RWPE2 (cell line): ENCODE data around the gene FBRSL1.

ENCODE experiments used
- ATAC-seq: fragments of 200-7000 bp; cut with Tn5 transposase; 3 replicates; pipeline ENCODE4 v1.9.1; 2021; ENCODE audit warnings: low read depth
- DNase-seq: peaks from one replicate; pipeline ENCODE4 v3.0.0-alpha.2; 2020; ENCODE audit warnings: low spot score
- H3K27ac ChIP-seq: fragments of 450-650 bp; 2 replicates; pipeline ENCODE4 v1.5.1; 2017; ENCODE audit warnings: mild to moderate bottlenecking; ENCODE audit not compliant: poor library complexity, severe bottlenecking
- H3K27me3 ChIP-seq: fragments of 250-450 bp; sonication (Bioruptor Pico); 2 replicates; pipeline ENCODE4 v1.5.1; 2021; ENCODE audit warnings: mild to moderate bottlenecking, moderate library complexity; ENCODE audit not compliant: insufficient read depth, poor library complexity, severe bottlenecking
- H3K36me3 ChIP-seq: fragments of 250-450 bp; sonication (Bioruptor Pico); 2 replicates; pipeline ENCODE4 v1.5.1; 2020; ENCODE audit warnings: low read depth, mild to moderate bottlenecking, moderate library complexity
- H3K4me1 ChIP-seq: fragments of 250-450 bp; sonication (Bioruptor Pico); 2 replicates; pipeline ENCODE4 v1.5.1; 2021; ENCODE audit warnings: mild to moderate bottlenecking, moderate library complexity; ENCODE audit not compliant: insufficient read depth, poor library complexity, severe bottlenecking
- H3K4me3 ChIP-seq: fragments of 250-450 bp; sonication (Bioruptor Pico); 2 replicates; pipeline ENCODE4 v1.5.1; 2021; ENCODE audit warnings: mild to moderate bottlenecking, moderate library complexity; ENCODE audit not compliant: severe bottlenecking
- H3K9me3 ChIP-seq: fragments of 250-450 bp; sonication (Bioruptor Pico); 2 replicates; pipeline ENCODE4 v1.5.1; 2021; ENCODE audit warnings: mild to moderate bottlenecking, moderate library complexity; ENCODE audit not compliant: severe bottlenecking
- CTCF ChIP-seq: fragments of 450-650 bp; IDR thresholded peaks from one replicate; pipeline ENCODE4 v1.5.1; 2017; ENCODE audit warnings: mild to moderate bottlenecking, moderate library complexity; ENCODE audit not compliant: poor library complexity, severe bottlenecking

Gene FBRSL1

GRCh38 chr12:132447731-132448462, 42.1 kb upstream of the FBRSL1 start:
- Histone ChIP-seq H3K9me3 (peaks cover 3% of the 10 kb centered on the region), H3K4me1 (no peaks in the 10 kb centered on the region), H3K36me3 (no peaks in the 10 kb centered on the region), H3K27ac (no peak overlapping the region), H3K4me3 (no peak overlapping the region), H3K27me3 (no peaks in the 10 kb centered on the region)
- no peak for DNase-seq
- ATAC-seq: no peak
- no peak for TF ChIP-seq CTCF

GRCh38 chr12:132448463-132448820, 41.5 kb upstream of the FBRSL1 start:
- TF ChIP-seq CTCF: no peak
- Histone ChIP-seq H3K4me1 (peaks cover 3% of the 10 kb centered on the region), H3K9me3 (peaks cover under 1% of the 10 kb centered on the region), H3K4me3 (no peak overlapping the region), H3K36me3 (no peaks in the 10 kb centered on the region), H3K27me3 (no peaks in the 10 kb centered on the region), H3K27ac (no peak overlapping the region)
- DNase-seq (no peak), ATAC-seq (no peak)

GRCh38 chr12:132449565-132450417, 40.2 kb upstream of the FBRSL1 start:
- no peak for ATAC-seq

GRCh38 chr12:132450418-132451171, 39.4 kb upstream of the FBRSL1 start:
- Histone ChIP-seq H3K4me3 (no peak overlapping the region), H3K27me3 (no peaks in the 10 kb centered on the region), H3K27ac (no peak overlapping the region), H3K4me1 (peaks cover 3% of the 10 kb centered on the region), H3K36me3 (no peaks in the 10 kb centered on the region), H3K9me3 (no peaks in the 10 kb centered on the region)
- DNase-seq: no peak
- no peak for ATAC-seq
- TF ChIP-seq CTCF: no peak

More at GRCh38 chr12:132449565-132450417, 40.2 kb upstream of the FBRSL1 start:
- H3K27me3 ChIP-seq: no peaks in the 10 kb centered on the region
- H3K9me3 ChIP-seq: no peaks in the 10 kb centered on the region
- DNase-seq: no peak
- no peak overlapping the region for H3K4me3 ChIP-seq
- H3K4me1 ChIP-seq: peaks cover 3% of the 10 kb centered on the region
- H3K27ac ChIP-seq: no peak overlapping the region
- H3K36me3 ChIP-seq: no peaks in the 10 kb centered on the region
- no peak for TF ChIP-seq CTCF
